ENCODE results near the gene ASB6.

GRCh38 chr9:129615407-129616285 is 26.3 kb downstream of the ASB6 start:
- TF ChIP-seq EZH2 (IDR thresholded peaks at IDR 0.05): no peak
- TF ChIP-seq CTCF (IDR thresholded peaks at IDR 0.05): no peak

Measured in neural progenitor cell (in vitro differentiated cells).